Esophagus muscularis mucosa (tissue), 4 donors: ENCODE data around the gene UCP1. TPM values are rescaled to one million over a fixed set of nuclear protein-coding genes. Genes with fewer than 3 reads are reported as not detected.
"Not testable (repeated sequence)": the region's sequence is repeated elsewhere in the genome, so short reads cannot be mapped to it uniquely, and the experiment has no call there.

ENCODE experiments used
- DNase-seq: peaks from one replicate; pipeline ENCODE4 v3.0.0-alpha.2; 2017; ENCODE audit errors: extremely low spot score
- H3K27ac ChIP-seq, 4 donors: fragments of 200-600 bp; sonication (generic); replicated peaks in 1 of 4; 1 replicate in 3 of 4; 2 replicates in 1 of 4; pipeline ENCODE4 v1.5.1; 2016 to 2019; ENCODE audit warnings: mild to moderate bottlenecking in 1 of 4
- H3K27me3 ChIP-seq, 4 donors: fragments of 200-600 bp; sonication (generic); one replicate each; pipeline versions ENCODE4 v1.5.1 to v1.6.0; 2016 to 2019
- H3K36me3 ChIP-seq, 4 donors: fragments of 200-600 bp; sonication (generic); one replicate each; pipeline ENCODE4 v1.5.1; 2016 to 2019
- H3K4me1 ChIP-seq, 4 donors: fragments of 200-600 bp; sonication (generic); one replicate each; pipeline ENCODE4 v1.5.1; 2016 to 2019
- H3K4me3 ChIP-seq, 4 donors: fragments of 200-600 bp; sonication (generic); 1 replicate in 2 of 4; 2 replicates in 2 of 4; pipeline ENCODE4 v1.5.1; 2016 to 2019; ENCODE audit warnings: mild to moderate bottlenecking in 4 of 4, moderate library complexity in 1 of 4
- H3K9me3 ChIP-seq, 4 donors: fragments of 200-600 bp; sonication (generic); 1 replicate in 3 of 4; 2 replicates in 1 of 4; pipeline ENCODE4 v1.5.1; 2016 to 2019
- CTCF ChIP-seq, 3 experiments: fragments of 200-600 bp in 2 of 3; fragments of 450-650 bp in 1 of 3; sonication (generic) in 2 of 3; IDR thresholded peaks; one replicate each; pipeline ENCODE4 v1.5.1; 2017 to 2019; ENCODE audit warnings: antibody characterized with exemption in 3 of 3, mild to moderate bottlenecking in 2 of 3, moderate library complexity in 1 of 3
- EP300 ChIP-seq: sonication (generic); formaldehyde crosslinking; IDR thresholded peaks from one replicate; pipeline ENCODE4 v1.6.1; 2017; ENCODE audit warnings: antibody characterized with exemption
- POLR2A ChIP-seq: fragments of 450-650 bp; IDR thresholded peaks from one replicate; pipeline ENCODE4 v1.6.1; 2017; ENCODE audit warnings: antibody characterized with exemption, moderate library complexity, mild to moderate bottlenecking, low read depth
- POLR2AphosphoS5 ChIP-seq, 2 donors: sonication (generic); formaldehyde crosslinking; IDR thresholded peaks; one replicate each; pipeline ENCODE4 v1.6.1; 2017; ENCODE audit warnings: antibody characterized with exemption in 2 of 2
- WGBS: methylation state at CpG from one replicate; pipeline ENCODE4 v1.1.5; 2018; 5-methylcytosine and 5-hydroxymethylcytosine counted together
- intact Hi-C: fragments of 100-400 bp; cut with DNase I; formaldehyde crosslinking; loops from one replicate; pipeline ENCODE4 v1.15.1; 2023
- total RNA-seq, 4 donors: library from RNA; depleted of rRNA; stranded (reverse); fragments of >200 nt; gene quantifications; one replicate each; pipeline versions ENCODE4 v1.1.0 to v1.2.1, GENCODE V29; 2016

UCP1 gene
- total RNA-seq, 4 donors from 2014 or later = not detected

- intact Hi-C loops = loop anchor here (5.0 kb wide), 1 partner anchor 157 kb away; the partner anchor contains the start of gene SCOC
These were observed 39.3 kb downstream of the UCP1 start for GRCh38 chr4:140529434-140529833.

GRCh38 chr4:140523857-140524742 is 44.7 kb downstream of the UCP1 start, which contains the start of gene ELMOD2:
Gene ELMOD2, plus strand, starts transcription at chr4:140524168. Its CDS starts 1,261 bp downstream, at chr4:140525429.
- DNase-seq = peak; percentile 99
- TF ChIP-seq CTCF (IDR thresholded peaks at IDR 0.05) (peak; percentile 88 to 94 (median 93)), EP300 (no peak), POLR2AphosphoS5 (IDR thresholded peaks at IDR 0.05) (peak; percentile 83 to 84), POLR2A (peak; percentile 17)
- Histone ChIP-seq H3K27ac (peak within 1 kb of the TSS; percentile 85 to 90 (median 90)), H3K9me3 (no peaks in the 10 kb centered on the region), H3K4me1 (peaks cover 13 to 20% (median 15%) of the 10 kb centered on the region in 4 donors), H3K27me3 (no peaks in the 10 kb centered on the region), H3K4me3 (peak within 1 kb of the TSS; percentile 65 to 99 (median 89)), H3K36me3 (peaks cover 0 to 12% (median 4%) of the 10 kb centered on the region in 4 donors)
- intact Hi-C loops = loop anchor here (2.0 to 5.0 kb wide), 2 partner anchors 233 to 331 kb away; partner anchors contain the start of gene TBC1D9
- 3% methylated on average over 37 of the region's 77 CpGs for WGBS

More at GRCh38 chr4:140529434-140529833, 39.3 kb downstream of the UCP1 start:
- H3K4me1 ChIP-seq = peaks cover 7 to 15% (median 10%) of the 10 kb centered on the region in 4 donors
- H3K27me3 ChIP-seq = no peaks in the 10 kb centered on the region
- no peak for DNase-seq
- no peak overlapping the region for H3K27ac ChIP-seq
- TF ChIP-seq POLR2A = no peak
- TF ChIP-seq EP300 = no peak
- TF ChIP-seq POLR2AphosphoS5 (IDR thresholded peaks at IDR 0.05) = no peak
- TF ChIP-seq CTCF (IDR thresholded peaks at IDR 0.05) = no peak
- H3K36me3 ChIP-seq = peaks cover 0 to 32% (median 4%) of the 10 kb centered on the region in 4 donors
- 93% methylated on average over 1 of the region's 1 CpG for WGBS
- H3K9me3 ChIP-seq = no peaks in the 10 kb centered on the region
- H3K4me3 ChIP-seq = no peak overlapping the region

GRCh38 chr4:140523370-140523856 is 45.3 kb downstream of the UCP1 start:
- intact Hi-C loops = loop anchor here (5.0 kb wide), 1 partner anchor 234 kb away; the partner anchor contains the start of gene TBC1D9
- TF ChIP-seq CTCF (IDR thresholded peaks at IDR 0.05) (no peak), POLR2A (no peak), EP300 (no peak), POLR2AphosphoS5 (IDR thresholded peaks at IDR 0.05) (no peak)
- peak overlapping the region; percentile 65 to 99 (median 89) for H3K4me3 ChIP-seq
- no peaks in the 10 kb centered on the region for H3K9me3 ChIP-seq
- H3K27ac ChIP-seq = peak overlapping the region; percentile 11 to 90 (median 87)
- 14% methylated on average over 8 of the region's 8 CpGs for WGBS
- H3K36me3 ChIP-seq = peaks cover 0 to 9% (median 4%) of the 10 kb centered on the region in 4 donors
- peaks cover 13 to 20% (median 15%) of the 10 kb centered on the region in 4 donors for H3K4me1 ChIP-seq
- H3K27me3 ChIP-seq = no peaks in the 10 kb centered on the region
- DNase-seq = no peak

GRCh38 chr4:140515423-140515822 is 53.3 kb downstream of the UCP1 start:
- no peaks in the 10 kb centered on the region for H3K9me3 ChIP-seq
- H3K4me1 ChIP-seq = no peaks in the 10 kb centered on the region
- TF ChIP-seq EP300 (no peak), POLR2AphosphoS5 (IDR thresholded peaks at IDR 0.05) (no peak), CTCF (IDR thresholded peaks at IDR 0.05) (no peak), POLR2A (no peak)
- H3K27ac ChIP-seq = no peak overlapping the region
- no peak overlapping the region for H3K4me3 ChIP-seq
- 0% methylated on average over 1 of the region's 1 CpG for WGBS
- intact Hi-C loops = no loop called here
- no peaks in the 10 kb centered on the region for H3K27me3 ChIP-seq
- no peak for DNase-seq
- no peaks in the 10 kb centered on the region for H3K36me3 ChIP-seq

GRCh38 chr4:140513765-140514164 is 55.0 kb downstream of the UCP1 start:
- 93% methylated on average over 5 of the region's 5 CpGs for WGBS
- H3K36me3 ChIP-seq, H3K27me3 ChIP-seq, intact Hi-C loops, H3K4me3 ChIP-seq, H3K4me1 ChIP-seq, H3K27ac ChIP-seq, H3K9me3 ChIP-seq, DNase-seq: not testable (repeated sequence)
